NCI-H187 treated with DMSO at 0.1 percent for 48 hours (cell line): ENCODE results near the gene TPSB2.
"Not testable (repeated sequence)": the region's sequence is repeated elsewhere in the genome, so short reads cannot be mapped to it uniquely, and the experiment has no call there.

ENCODE experiments used
- DNase-seq: peaks from one replicate; lab custom pipeline; 2025; lab: John Stamatoyannopoulos, UW

Gene TPSB2

GRCh38 chr16:1199347-1200013 lies 30.5 kb downstream of the TPSB2 start:
- no peak for DNase-seq

- not testable (repeated sequence) for DNase-seq
These were observed 31.2 kb downstream of the TPSB2 start for GRCh38 chr16:1198671-1199346.

GRCh38 chr16:1198194-1198593 lies 31.8 kb downstream of the TPSB2 start:
- DNase-seq: no peak

GRCh38 chr16:1197237-1197866 lies 32.6 kb downstream of the TPSB2 start:
- peak; percentile 57 for DNase-seq

- DNase-seq: no peak
These were observed 33.5 kb downstream of the TPSB2 start for GRCh38 chr16:1196494-1196893.

- DNase-seq: no peak
These were observed 34.7 kb downstream of the TPSB2 start for GRCh38 chr16:1195393-1195666.

- no peak for DNase-seq
These were observed 35.2 kb downstream of the TPSB2 start for GRCh38 chr16:1194665-1195392.

GRCh38 chr16:1193825-1194581 lies 36.0 kb downstream of the TPSB2 start:
- no peak for DNase-seq

GRCh38 chr16:1193143-1193824 lies 36.7 kb downstream of the TPSB2 start:
- no peak for DNase-seq

- no peak for DNase-seq
These were observed 37.5 kb downstream of the TPSB2 start for GRCh38 chr16:1192384-1193073.

GRCh38 chr16:1190789-1191188 lies 39.2 kb downstream of the TPSB2 start:
- not testable (repeated sequence) for DNase-seq

GRCh38 chr16:1189455-1189854 lies 40.5 kb downstream of the TPSB2 start:
- DNase-seq: no peak

GRCh38 chr16:1188432-1189189 lies 41.4 kb downstream of the TPSB2 start:
- DNase-seq: no peak

- not testable (repeated sequence) for DNase-seq
These were observed 44.4 kb downstream of the TPSB2 start for GRCh38 chr16:1185460-1186207.

- no peak for DNase-seq
These were observed 45.0 kb downstream of the TPSB2 start for GRCh38 chr16:1184980-1185379.

- DNase-seq: no peak
These were observed 45.7 kb downstream of the TPSB2 start for GRCh38 chr16:1184156-1184868.

GRCh38 chr16:1182950-1183907 lies 46.8 kb downstream of the TPSB2 start:
- peak; percentile 58 for DNase-seq

- no peak for DNase-seq
These were observed 47.7 kb downstream of the TPSB2 start for GRCh38 chr16:1182316-1182671.
